Heart right ventricle (tissue), 16 donors: ENCODE results near the gene GNB1L. TPM values are rescaled to one million over a fixed set of nuclear protein-coding genes. Genes with fewer than 3 reads are reported as not detected.

Experiments used
- ATAC-seq, 8 donors: fragments of 200-7000 bp; cut with Tn5 transposase; one replicate each; pipeline ENCODE4 v1.9.1; 2020; ENCODE audit warnings: mild to moderate bottlenecking in 8 of 8, moderate library complexity in 8 of 8, moderate number of reproducible peaks in 1 of 8
- DNase-seq, 2 donors: peaks; one replicate each; pipeline ENCODE4 v3.0.0-alpha.2; 2020
- H3K27ac ChIP-seq, 10 donors: fragments of 200-600 bp; sonication (generic) in 2 of 10; one replicate each; pipeline versions ENCODE4 v1.5.0 to v1.8.0; 2020 to 2022; ENCODE audit warnings: mild to moderate bottlenecking in 3 of 10
- H3K27me3 ChIP-seq, 7 donors: fragments of 200-600 bp; one replicate each; pipeline ENCODE4 v1.8.0; 2021 to 2022; ENCODE audit warnings: mild to moderate bottlenecking in 2 of 7
- H3K36me3 ChIP-seq, 9 donors: fragments of 200-600 bp; sonication (generic) in 1 of 9; one replicate each; pipeline versions ENCODE4 v1.5.0 to v1.8.0; 2020 to 2022; ENCODE audit warnings: mild to moderate bottlenecking in 2 of 9
- H3K4me1 ChIP-seq, 9 donors: fragments of 200-600 bp; sonication (generic) in 1 of 9; one replicate each; pipeline versions ENCODE4 v1.5.0 to v1.8.0; 2020 to 2022; ENCODE audit warnings: mild to moderate bottlenecking in 4 of 9
- H3K4me3 ChIP-seq, 10 donors: fragments of 200-600 bp; sonication (generic) in 2 of 10; one replicate each; pipeline versions ENCODE4 v1.5.0 to v1.8.0; 2020 to 2022; ENCODE audit warnings: mild to moderate bottlenecking in 7 of 10, moderate library complexity in 2 of 10
- H3K9me3 ChIP-seq, 11 donors: fragments of 200-600 bp in 10 of 11; sonication (generic) in 2 of 11; one replicate each; pipeline versions ENCODE4 v1.5.0 to v1.8.0; 2013 to 2022; ENCODE audit warnings: mild to moderate bottlenecking in 2 of 11, control low read depth in 1 of 11, moderate library complexity in 1 of 11
- WGBS, 2 donors: extraction: QIAGEN DNeasy Blood & Tissue Kit; methylation state at CpG; one replicate each; pipeline ENCODE4 v1.1.7; 2013; ENCODE audit warnings: inconsistent platforms in 1 of 2; 5-methylcytosine and 5-hydroxymethylcytosine counted together
- intact Hi-C, 10 donors: fragments of 100-400 bp; cut with DNase I; formaldehyde crosslinking; loops; one replicate each; pipeline versions ENCODE4 v1.11.1 to v1.14.2; 2022
- polyA plus RNA-seq, 2 donors: library from polyadenylated mRNA; stranded (reverse); fragments of 200-250 nt; gene quantifications; one replicate each; pipeline ENCODE4 v1.2.3, GENCODE V29; 2013
- total RNA-seq, 10 donors: library from RNA; stranded (reverse); fragmentation: NEBNext Ultra II Directional in 3 of 10; extraction: Animal tissue kit (Norgen Biotek cat#: 25700) in 3 of 10; gene quantifications; one replicate each; pipeline versions ENCODE4 v1.2.1 to v1.2.4, GENCODE V29; 2021 to 2023
- TF ChIP-seq, protein P1 (sequence below), 9 donors: fragments of 200-600 bp; sonication (generic) in 2 of 9; IDR thresholded peaks; one replicate each; pipeline versions ENCODE4 v1.5.0 to v1.8.0; 2021 to 2022; ENCODE audit warnings: antibody characterized with exemption in 9 of 9, mild to moderate bottlenecking in 5 of 9, moderate library complexity in 1 of 9
- donor health status: Arrhythmogenic right ventricular cardiomyopathy.
- donor health status: ischemic (EF 13 %, LVEDD 7.1; RV severe dilation, severe dysfunction).
- donor health status: healthy with polysubstance abuse.
- donor health status: DM: no; HTN: yes; CAD: no.
- donor health status: DM: no; HTN: no; CAD: no.
- donor health status: ischemic (EF 25% LVEDD 6.9; RV normal size, moderate dysfunction).
- donor health status: ischemic (EF 25% LVEDD 5.7; RV mildly dilated, moderate dysfunction).
- donor health status: healthy.
- donor health status: DM: yes; HTN: yes; CAD: no.
- donor health status: Ischemic cardiomyopathy.
- donor health status: ischemic (EF 35%, LVEDD 5.7; RV mildly dilated, moderate dysfunction).
- donor health status: nonischemic (EF 11% LVEDD 7.7; RV severe dilation, severe dysfunction).
- donor health status: DM: yes; HTN: yes; CAD: no.
- donor health status: PGD.
- donor health status: ischemic (EF 29% LVEDD 5.4; RV normal size, mild dysfunction).
- donor health status: nonischemic (EF 23%, LVEDD 6.1; RV moderate dilation, normal function).

GNB1L gene
- total and polyA plus RNA-seq, 12 donors, result 0.76 to 9.3 (median 1.9) TPM

DNA sequence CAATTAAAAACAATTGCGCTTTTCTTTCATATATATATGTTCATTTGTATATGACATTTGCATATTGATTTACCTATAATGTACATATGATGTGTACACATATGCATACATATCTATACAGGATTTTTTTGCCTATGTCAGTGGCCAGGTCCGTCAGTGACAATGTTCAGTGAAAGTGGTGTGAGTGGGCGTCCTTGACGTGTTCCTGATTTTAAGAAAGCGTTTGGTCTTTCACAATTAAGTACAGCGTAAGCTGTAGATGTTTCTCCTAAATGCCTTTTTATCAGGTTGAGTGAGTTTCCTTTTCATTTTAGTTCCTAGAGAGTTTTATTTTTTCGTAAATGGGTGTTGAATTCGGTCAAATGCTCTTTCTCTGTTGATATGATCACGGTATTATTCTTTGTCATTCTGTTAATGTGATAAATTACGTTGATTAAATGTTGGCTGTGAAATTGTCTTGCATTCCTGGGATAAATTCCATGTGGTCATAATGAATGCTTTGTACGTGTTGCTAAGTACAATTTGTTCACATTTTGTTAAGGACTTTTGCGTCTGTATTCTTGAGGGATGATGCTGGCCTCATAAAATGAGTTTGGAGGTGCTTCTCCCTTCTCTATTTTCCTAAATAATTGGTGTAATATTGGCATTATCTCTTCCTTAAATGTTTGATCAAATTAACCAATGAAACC lies 10.6 kb upstream of the GNB1L start:
- Histone ChIP-seq H3K4me1 (no peaks in the 10 kb centered on the region), H3K4me3 (no peak overlapping the region), H3K27ac (no peak overlapping the region), H3K36me3 (no peaks in the 10 kb centered on the region), H3K27me3 (no peaks in the 10 kb centered on the region), H3K9me3 (no peaks in the 10 kb centered on the region)
- TF ChIP-seq, protein P1, sequence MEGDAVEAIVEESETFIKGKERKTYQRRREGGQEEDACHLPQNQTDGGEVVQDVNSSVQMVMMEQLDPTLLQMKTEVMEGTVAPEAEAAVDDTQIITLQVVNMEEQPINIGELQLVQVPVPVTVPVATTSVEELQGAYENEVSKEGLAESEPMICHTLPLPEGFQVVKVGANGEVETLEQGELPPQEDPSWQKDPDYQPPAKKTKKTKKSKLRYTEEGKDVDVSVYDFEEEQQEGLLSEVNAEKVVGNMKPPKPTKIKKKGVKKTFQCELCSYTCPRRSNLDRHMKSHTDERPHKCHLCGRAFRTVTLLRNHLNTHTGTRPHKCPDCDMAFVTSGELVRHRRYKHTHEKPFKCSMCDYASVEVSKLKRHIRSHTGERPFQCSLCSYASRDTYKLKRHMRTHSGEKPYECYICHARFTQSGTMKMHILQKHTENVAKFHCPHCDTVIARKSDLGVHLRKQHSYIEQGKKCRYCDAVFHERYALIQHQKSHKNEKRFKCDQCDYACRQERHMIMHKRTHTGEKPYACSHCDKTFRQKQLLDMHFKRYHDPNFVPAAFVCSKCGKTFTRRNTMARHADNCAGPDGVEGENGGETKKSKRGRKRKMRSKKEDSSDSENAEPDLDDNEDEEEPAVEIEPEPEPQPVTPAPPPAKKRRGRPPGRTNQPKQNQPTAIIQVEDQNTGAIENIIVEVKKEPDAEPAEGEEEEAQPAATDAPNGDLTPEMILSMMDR (IDR thresholded peaks at IDR 0.05), result no peak
- ATAC-seq, result no peak
- 76 to 82% methylated on average over 12 of the region's 12 CpGs for WGBS, 2 donors
- intact Hi-C loops, result loop anchor here in 2 of 10 donors (2.0 to 5.0 kb wide), 2 partner anchors 42 to 66 kb away; no protein-coding TSS in a partner anchor
- DNase-seq, result no peak

- Histone ChIP-seq H3K4me3 (no peak overlapping the region), H3K27me3 (no peaks in the 10 kb centered on the region), H3K36me3 (no peaks in the 10 kb centered on the region), H3K4me1 (no peaks in the 10 kb centered on the region), H3K27ac (no peak overlapping the region), H3K9me3 (no peaks in the 10 kb centered on the region)
- 88 to 90% methylated on average over 5 of the region's 5 CpGs for WGBS, 2 donors
- ATAC-seq, result no peak
- TF ChIP-seq, protein P1 (IDR thresholded peaks at IDR 0.05), result no peak
- intact Hi-C loops, result loop anchor here in 2 of 10 donors (2.0 to 5.0 kb wide), 2 partner anchors 43 to 66 kb away; no protein-coding TSS in a partner anchor
- DNase-seq, result no peak
These were observed 9.9 kb upstream of the GNB1L start for GRCh38 chr22:19864538-19865106.

DNA sequence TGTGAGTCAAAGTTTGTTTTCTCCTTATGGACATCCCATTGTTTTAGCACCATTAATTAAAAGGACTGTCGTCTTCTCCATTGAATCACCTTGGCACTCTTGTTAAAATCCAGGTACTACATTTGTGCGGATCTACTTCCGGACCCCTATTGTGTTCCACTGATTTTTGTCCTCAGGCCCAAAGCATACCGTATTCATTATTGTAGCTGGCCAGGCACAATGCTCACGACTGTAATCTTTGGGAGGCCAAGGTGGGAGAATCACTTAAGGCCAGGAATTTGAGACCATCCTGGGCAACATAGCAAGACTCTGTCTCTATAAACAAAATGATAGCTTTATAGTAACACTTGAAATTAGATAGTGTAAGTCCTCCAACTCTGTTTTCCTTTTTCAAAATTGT lies 8.9 kb upstream of the GNB1L start:
- no peak for DNase-seq
- 89 to 90% methylated on average over 5 of the region's 5 CpGs for WGBS, 2 donors

GRCh38 chr22:19862619-19863246 lies 8.1 kb upstream of the GNB1L start:
- H3K9me3 ChIP-seq, result no peaks in the 10 kb centered on the region
- no peaks in the 10 kb centered on the region for H3K36me3 ChIP-seq
- WGBS, 2 donors, result 95 to 96% methylated on average over 13 of the region's 13 CpGs
- intact Hi-C loops, result no loop called here
- no peak overlapping the region for H3K4me3 ChIP-seq
- TF ChIP-seq, protein P1 (IDR thresholded peaks at IDR 0.05), result no peak
- no peaks in the 10 kb centered on the region for H3K4me1 ChIP-seq
- ATAC-seq, result no peak
- no peak for DNase-seq
- H3K27me3 ChIP-seq, result no peaks in the 10 kb centered on the region
- no peak overlapping the region for H3K27ac ChIP-seq

More for the DNA sequence above, 8.9 kb upstream of the GNB1L start:
- Histone ChIP-seq H3K4me3 (no peak overlapping the region), H3K27ac (no peak overlapping the region), H3K36me3 (no peaks in the 10 kb centered on the region), H3K4me1 (no peaks in the 10 kb centered on the region), H3K9me3 (no peaks in the 10 kb centered on the region), H3K27me3 (no peaks in the 10 kb centered on the region)
- intact Hi-C loops, result no loop called here
- TF ChIP-seq, protein P1 (IDR thresholded peaks at IDR 0.05), result no peak
- no peak for ATAC-seq
